ENCODE measurements around the gene TMC5. TPM values are rescaled to one million over a fixed set of nuclear protein-coding genes. Genes with fewer than 3 reads are reported as not detected.
A peak's percentile ranks its signal among the peaks of the same experiment; 100 is the strongest.

The TMC5 gene
- total and polyA plus RNA-seq, 2 of the 13 experiments (the other 11 are each of a cell fraction or from before 2014, with no cell fraction given): 0.09 to 0.41 TPM

DNA sequence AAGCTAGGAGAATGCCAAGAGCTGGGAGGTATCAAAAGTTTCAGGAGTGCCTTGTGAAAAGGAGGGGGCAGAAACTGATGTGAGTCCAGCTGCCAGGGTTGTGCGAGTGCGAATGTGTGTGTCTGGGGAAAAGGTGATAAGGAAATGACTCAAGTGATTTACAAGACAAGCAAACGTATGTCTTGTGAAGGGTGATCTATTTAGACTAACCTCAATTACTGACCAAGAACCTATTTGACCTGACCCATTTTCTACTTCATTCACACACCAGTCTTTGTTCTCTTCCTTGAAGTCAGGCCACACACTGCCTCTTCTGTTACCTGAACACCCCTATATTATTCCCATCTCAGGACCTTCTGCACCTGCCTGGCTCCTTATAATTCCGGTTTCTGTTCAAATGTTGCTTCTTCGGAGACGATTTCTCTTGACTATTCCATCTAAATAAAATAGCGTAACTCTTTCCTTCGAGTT, 103.2 kb downstream of the TMC5 start:
- no peak for FAIRE-seq
- intact Hi-C loops (cut with micrococcal nuclease; ENCODE audit: unreplicated experiment) (loop anchor here (10.0 kb wide), 1 partner anchor 726 kb away; the partner anchor contains the start of gene RPS15A), in situ Hi-C loops (cut with HindIII; ENCODE audit: extremely low pct_ligation_motif_present, low pct_unique_long_range_greater_than_20kb) (no loop called here)
- peak overlapping the region; percentile 94 to 100 (median 95) for H3K4me3 ChIP-seq (replicated peaks in 1 of 3; ENCODE audit: insufficient read depth in 1 of 3, low read depth in 2 of 3, low read length in 3 of 3)
- ChIA-PET POLR2A (interaction anchor here (0.8 to 0.9 kb wide), 2 partner anchors 19 to 426 kb away, joined by 3 read pairs; no protein-coding TSS in a partner anchor), CTCF (ENCODE audit: low intra/inter-chr PET ratio, low total read pairs) (no interaction called here)
- 27% methylated on average over 8 of the region's 8 CpGs for WGBS (ENCODE audit: low lambda C conversion rate)
- peak overlapping the region; percentile 84 for H3K9ac ChIP-seq (ENCODE audit: insufficient read depth, low read depth, low read length)
- BruUV-seq (replicated peaks): TSS peak; percentile 65
- no peak overlapping the region for H2AFZ ChIP-seq (ENCODE audit: low read length)
- no peaks in the 10 kb centered on the region for H3K9me3 ChIP-seq (ENCODE audit: low read length)
- H3K27me3 ChIP-seq (ENCODE audit: control insufficient read depth in 1 of 2, insufficient read depth in 2 of 2, low read length in 2 of 2): no peaks in the 10 kb centered on the region; a peak in 1 of 5 replicates
- H3K36me3 ChIP-seq (replicated peaks in 1 of 2; ENCODE audit: control insufficient read depth in 1 of 2, insufficient read depth in 2 of 2, low read length in 2 of 2): peaks cover 5 to 15% of the 10 kb centered on the region in 2 experiments; a peak in 3 of 5 replicates
- peak overlapping the region; percentile 90 for H3K4me2 ChIP-seq (ENCODE audit: low read depth, low read length)
- H4K20me1 ChIP-seq (ENCODE audit: insufficient read depth, low read length): no peaks in the 10 kb centered on the region
- peaks cover 64% of the 10 kb centered on the region for H3K4me1 ChIP-seq (ENCODE audit: insufficient read depth, low read length)
- no peak for DNase-seq (ENCODE audit: low spot score)
- no peak for ATAC-seq
- H3K27ac ChIP-seq (ENCODE audit: extremely low read length, insufficient read depth, low read length): peak overlapping the region; percentile 64
- H3K79me2 ChIP-seq (ENCODE audit: insufficient read depth, low read length): peaks cover 38% of the 10 kb centered on the region
- TF ChIP-seq ZNF513 (CRISPR knock-in tag; conservative IDR thresholded peaks at IDR 0.05) (0 out of 2 replicates have a peak, but pooled peaks have one; percentile 7), ZNF446 (CRISPR knock-in tag; IDR thresholded peaks at IDR 0.05) (no peak), U2AF1 (optimal IDR thresholded peaks at IDR 0.05; ENCODE audit: low read depth, low read length) (peak; percentile 1), CREM (IDR thresholded peaks at IDR 0.05) (0 out of 2 replicates have a peak, but pooled peaks have one; percentile 6), CREM (CRISPR knock-in tag; IDR thresholded peaks at IDR 0.05) (no peak), ELF3 (CRISPR knock-in tag; IDR thresholded peaks at IDR 0.05) (no peak), HINFP (CRISPR knock-in tag; IDR thresholded peaks at IDR 0.05; ENCODE audit: low read depth) (no peak), ZNF788 (CRISPR knock-in tag; IDR thresholded peaks at IDR 0.05; ENCODE audit: borderline replicate concordance) (0 out of 2 replicates have a peak, but pooled peaks have one; percentile 14), SP2 (CRISPR knock-in tag; IDR thresholded peaks at IDR 0.05) (no peak), MTA3 (CRISPR knock-in tag; IDR thresholded peaks at IDR 0.05) (no peak), TOE1 (CRISPR knock-in tag; IDR thresholded peaks at IDR 0.05) (0 out of 2 replicates have a peak, but pooled peaks have one; percentile 5), ZFY (CRISPR knock-in tag; IDR thresholded peaks at IDR 0.05) (no peak), HOXA5 (CRISPR knock-in tag; IDR thresholded peaks at IDR 0.05) (no peak), MED13 (CRISPR knock-in tag; IDR thresholded peaks at IDR 0.05) (no peak), KDM4B (CRISPR knock-in tag; IDR thresholded peaks at IDR 0.05) (no peak), BORCS8-MEF2B (CRISPR knock-in tag; IDR thresholded peaks at IDR 0.05) (no peak)
- TF ChIP-seq, protein P1, sequence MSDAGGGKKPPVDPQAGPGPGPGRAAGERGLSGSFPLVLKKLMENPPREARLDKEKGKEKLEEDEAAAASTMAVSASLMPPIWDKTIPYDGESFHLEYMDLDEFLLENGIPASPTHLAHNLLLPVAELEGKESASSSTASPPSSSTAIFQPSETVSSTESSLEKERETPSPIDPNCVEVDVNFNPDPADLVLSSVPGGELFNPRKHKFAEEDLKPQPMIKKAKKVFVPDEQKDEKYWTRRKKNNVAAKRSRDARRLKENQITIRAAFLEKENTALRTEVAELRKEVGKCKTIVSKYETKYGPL (CRISPR knock-in tag; IDR thresholded peaks at IDR 0.05): no peak
- TF ChIP-seq, protein P2, sequence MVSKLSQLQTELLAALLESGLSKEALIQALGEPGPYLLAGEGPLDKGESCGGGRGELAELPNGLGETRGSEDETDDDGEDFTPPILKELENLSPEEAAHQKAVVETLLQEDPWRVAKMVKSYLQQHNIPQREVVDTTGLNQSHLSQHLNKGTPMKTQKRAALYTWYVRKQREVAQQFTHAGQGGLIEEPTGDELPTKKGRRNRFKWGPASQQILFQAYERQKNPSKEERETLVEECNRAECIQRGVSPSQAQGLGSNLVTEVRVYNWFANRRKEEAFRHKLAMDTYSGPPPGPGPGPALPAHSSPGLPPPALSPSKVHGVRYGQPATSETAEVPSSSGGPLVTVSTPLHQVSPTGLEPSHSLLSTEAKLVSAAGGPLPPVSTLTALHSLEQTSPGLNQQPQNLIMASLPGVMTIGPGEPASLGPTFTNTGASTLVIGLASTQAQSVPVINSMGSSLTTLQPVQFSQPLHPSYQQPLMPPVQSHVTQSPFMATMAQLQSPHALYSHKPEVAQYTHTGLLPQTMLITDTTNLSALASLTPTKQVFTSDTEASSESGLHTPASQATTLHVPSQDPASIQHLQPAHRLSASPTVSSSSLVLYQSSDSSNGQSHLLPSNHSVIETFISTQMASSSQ (IDR thresholded peaks at IDR 0.05; ENCODE audit: low read depth): no peak
- TF ChIP-seq, protein P2 (CRISPR knock-in tag; IDR thresholded peaks at IDR 0.05; ENCODE audit: borderline replicate concordance): no peak
